Effector memory CD8-positive, alpha-beta T cell (primary cell): ENCODE data around the gene TRAPPC3.

ENCODE experiments used
- ATAC-seq: fragments of 150-1000 bp; cut with Tn5 transposase; replicated peaks from 2 replicates; pipeline ENCODE4 v1.10.0; 2021; ENCODE audit warnings: mild to moderate bottlenecking, moderate library complexity
- DNase-seq, 3 experiments: peaks; one replicate each; pipeline ENCODE4 v3.0.0; 2021
- H3K27ac Mint-ChIP-seq, 2 donors: one replicate each; pipeline ENCODE4 v1.8.0; 2022; ENCODE audit warnings: mild to moderate bottlenecking in 2 of 2, mixed read lengths in 2 of 2, moderate library complexity in 2 of 2
- H3K27me3 Mint-ChIP-seq, 2 donors: one replicate each; pipeline ENCODE4 v1.8.0; 2022; ENCODE audit warnings: mixed read lengths in 2 of 2
- H3K36me3 Mint-ChIP-seq: one replicate; pipeline ENCODE4 v1.8.0; 2022; ENCODE audit warnings: mild to moderate bottlenecking, moderate library complexity, mixed read lengths; ENCODE audit not compliant: insufficient read depth
- H3K4me1 Mint-ChIP-seq, 2 donors: one replicate each; pipeline ENCODE4 v1.8.0; 2022; ENCODE audit warnings: low read depth in 2 of 2, mixed read lengths in 2 of 2
- H3K4me3 Mint-ChIP-seq, 2 donors: one replicate each; pipeline ENCODE4 v1.8.0; 2022; ENCODE audit warnings: mild to moderate bottlenecking in 2 of 2, mixed read lengths in 2 of 2, moderate library complexity in 2 of 2
- H3K9me3 Mint-ChIP-seq, 2 donors: one replicate each; pipeline ENCODE4 v1.8.0; 2022; ENCODE audit warnings: mixed read lengths in 2 of 2

Gene TRAPPC3

DNA sequence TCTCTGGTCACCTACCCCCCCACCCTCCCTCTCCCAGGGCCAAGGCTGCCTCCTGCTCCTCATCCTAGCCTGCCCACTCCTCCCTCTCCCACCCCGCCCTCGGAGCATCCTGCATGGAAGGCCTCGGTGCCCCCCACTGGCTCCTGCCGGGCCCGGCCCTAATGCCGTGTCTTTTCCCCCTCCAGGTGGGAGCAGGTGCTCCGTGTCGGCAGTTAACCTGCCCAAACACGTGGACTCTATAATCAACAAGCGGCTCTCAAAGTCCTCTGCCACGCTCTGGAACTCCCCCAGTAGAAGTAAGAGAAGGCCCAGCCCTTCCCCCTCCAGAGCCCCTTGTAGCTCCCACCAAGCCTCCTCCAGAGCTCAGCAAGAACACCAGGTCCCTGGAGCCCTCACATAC, 25.4 kb upstream of the TRAPPC3 start:
- Mint-ChIP-seq H3K36me3 (peaks cover 75% of the 10 kb centered on the region), H3K4me3 (no peak overlapping the region)
- no peak for ATAC-seq

DNA sequence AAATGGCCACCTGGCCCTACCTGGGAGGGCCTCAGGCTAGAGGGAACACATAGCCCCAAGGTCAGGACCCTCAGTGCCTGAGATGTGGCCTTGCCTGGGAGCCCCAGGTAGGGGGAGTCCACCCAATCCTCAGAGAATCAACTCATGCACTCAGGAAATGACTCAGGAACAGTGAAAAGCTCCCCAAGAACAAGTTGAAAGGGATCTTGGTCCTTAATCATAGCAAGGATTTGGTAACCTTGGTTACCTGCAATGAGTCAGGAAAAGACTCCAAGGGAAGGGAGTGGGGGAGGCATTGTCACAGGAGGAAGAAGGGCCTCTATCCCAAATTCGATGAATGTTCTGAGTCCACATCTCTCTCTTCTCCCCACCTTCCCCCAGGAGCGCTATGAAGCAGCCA, 23.7 kb upstream of the TRAPPC3 start:
- Mint-ChIP-seq H3K4me1 (peaks cover 19 to 23% of the 10 kb centered on the region in 2 donors), H3K9me3 (no peaks in the 10 kb centered on the region), H3K27ac (peak overlapping the region in 1 of 2 donors; percentile 41), H3K36me3 (peaks cover 70% of the 10 kb centered on the region), H3K27me3 (no peaks in the 10 kb centered on the region), H3K4me3 (no peak overlapping the region)
- DNase-seq (no peak), ATAC-seq (no peak)

More for the DNA sequence above, 25.4 kb upstream of the TRAPPC3 start:
- H3K9me3 Mint-ChIP-seq = no peaks in the 10 kb centered on the region
- H3K27me3 Mint-ChIP-seq = no peaks in the 10 kb centered on the region
- peak overlapping the region; percentile 19 to 83 for H3K27ac Mint-ChIP-seq
- DNase-seq = no peak
- peaks cover 12 to 15% of the 10 kb centered on the region in 2 donors for H3K4me1 Mint-ChIP-seq

DNA sequence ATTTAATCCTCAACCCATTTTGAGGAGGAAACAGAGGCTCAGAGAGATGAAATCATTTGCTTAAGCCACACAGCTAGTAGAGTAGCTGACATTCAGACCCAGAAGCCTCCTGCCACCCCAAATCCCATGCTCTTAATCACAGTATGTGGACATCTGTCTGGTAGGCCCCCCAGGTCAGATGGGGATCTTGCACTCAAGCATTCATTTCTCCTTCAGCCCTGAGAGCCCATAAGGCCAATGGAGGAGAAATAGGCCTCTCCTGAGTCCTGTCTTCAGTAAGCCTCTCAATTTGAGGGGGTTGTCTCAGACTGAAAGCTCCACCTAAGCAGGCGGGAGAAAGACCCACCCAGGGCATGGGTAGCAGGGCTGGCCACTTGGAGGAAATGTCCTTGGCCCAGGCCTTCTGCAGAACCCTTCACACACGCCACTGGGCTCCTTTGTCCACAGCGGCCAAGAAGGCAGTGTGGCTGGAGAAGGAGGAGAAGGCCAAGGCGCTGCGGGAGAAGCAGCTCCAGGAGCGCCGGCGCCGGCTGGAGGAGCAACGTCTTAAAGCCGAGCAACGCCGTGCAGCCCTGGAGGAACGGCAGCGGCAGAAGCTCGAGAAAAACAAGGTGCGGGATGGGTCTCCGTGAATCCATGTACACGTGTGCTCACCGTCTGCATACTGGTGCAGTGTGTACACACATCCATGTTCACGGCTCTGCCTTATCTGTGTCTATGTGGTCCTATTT, 22.9 kb upstream of the TRAPPC3 start:
- no peak for ATAC-seq
- no peaks in the 10 kb centered on the region for H3K27me3 Mint-ChIP-seq
- H3K4me3 Mint-ChIP-seq = no peak overlapping the region
- no peak for DNase-seq
- H3K36me3 Mint-ChIP-seq = peaks cover 71% of the 10 kb centered on the region
- H3K27ac Mint-ChIP-seq = no peak overlapping the region
- H3K9me3 Mint-ChIP-seq = no peaks in the 10 kb centered on the region
- peaks cover 20 to 23% of the 10 kb centered on the region in 2 donors for H3K4me1 Mint-ChIP-seq

DNA sequence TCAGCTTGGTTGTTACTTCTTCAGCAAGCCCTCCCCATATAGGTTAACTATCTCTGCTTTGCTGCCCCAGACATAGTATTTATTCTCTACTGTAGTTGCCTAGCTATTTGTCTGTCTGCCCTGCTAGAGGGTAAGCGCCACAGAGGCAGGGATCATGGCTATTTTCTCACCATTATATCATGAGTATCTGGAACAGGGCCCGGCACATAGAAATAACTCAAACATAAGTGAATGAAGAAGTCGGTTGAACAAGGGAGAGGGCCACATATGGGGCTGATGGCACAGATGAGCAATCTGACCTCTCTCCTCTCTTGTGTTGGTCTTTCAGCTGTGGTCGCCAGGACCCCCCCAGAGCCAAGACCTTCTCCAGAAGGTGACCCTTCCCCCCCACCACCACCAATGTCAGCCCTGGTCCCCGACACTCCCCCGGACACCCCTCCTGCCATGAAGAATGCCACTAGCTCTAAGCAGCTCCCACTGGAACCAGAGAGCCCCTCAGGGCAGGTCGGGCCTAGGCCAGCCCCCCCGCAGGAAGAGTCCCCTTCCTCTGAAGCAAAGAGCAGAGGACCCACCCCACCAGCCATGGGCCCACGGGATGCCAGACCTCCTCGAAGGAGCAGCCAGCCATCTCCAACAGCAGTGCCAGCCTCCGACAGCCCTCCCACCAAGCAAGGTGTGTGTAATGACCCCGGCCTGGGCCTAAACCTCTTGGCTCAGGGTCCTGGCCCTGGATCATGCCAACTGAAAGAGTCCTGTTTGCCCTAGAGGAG, 21.5 kb upstream of the TRAPPC3 start:
- Mint-ChIP-seq H3K27me3 (no peaks in the 10 kb centered on the region), H3K36me3 (peaks cover 71% of the 10 kb centered on the region), H3K4me1 (peaks cover 32 to 36% of the 10 kb centered on the region in 2 donors), H3K9me3 (no peaks in the 10 kb centered on the region), H3K27ac (peak overlapping the region in 1 of 2 donors; percentile 74), H3K4me3 (no peak overlapping the region)
- DNase-seq (no peak), ATAC-seq (no peak)

DNA sequence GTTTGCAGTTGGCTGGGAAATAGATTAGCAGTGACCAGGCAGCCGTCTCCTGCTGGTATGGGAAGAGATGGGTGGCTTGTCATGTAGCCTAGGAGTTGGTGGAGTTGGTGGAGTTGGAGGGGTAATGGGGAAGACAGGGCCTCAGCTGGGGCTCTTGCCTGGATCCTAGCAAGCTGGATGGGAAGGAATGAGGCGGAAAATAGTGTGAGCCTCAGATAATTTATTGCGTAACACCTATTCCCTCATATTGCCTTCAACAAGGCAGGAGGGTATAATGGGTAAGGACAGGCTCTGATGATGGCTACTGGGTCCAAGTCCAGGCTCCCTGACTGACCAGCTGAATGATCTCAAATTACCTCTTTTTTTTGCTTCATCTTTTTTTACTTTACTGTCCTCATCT, 19.2 kb upstream of the TRAPPC3 start:
- H3K36me3 Mint-ChIP-seq = peaks cover 62% of the 10 kb centered on the region
- peak overlapping the region in 1 of 2 donors; percentile 15 for H3K4me3 Mint-ChIP-seq
- H3K9me3 Mint-ChIP-seq = no peaks in the 10 kb centered on the region
- peak overlapping the region; percentile 85 to 89 for H3K27ac Mint-ChIP-seq
- DNase-seq = no peak
- ATAC-seq = no peak
- H3K4me1 Mint-ChIP-seq = peaks cover 34 to 40% of the 10 kb centered on the region in 2 donors
- no peaks in the 10 kb centered on the region for H3K27me3 Mint-ChIP-seq

DNA sequence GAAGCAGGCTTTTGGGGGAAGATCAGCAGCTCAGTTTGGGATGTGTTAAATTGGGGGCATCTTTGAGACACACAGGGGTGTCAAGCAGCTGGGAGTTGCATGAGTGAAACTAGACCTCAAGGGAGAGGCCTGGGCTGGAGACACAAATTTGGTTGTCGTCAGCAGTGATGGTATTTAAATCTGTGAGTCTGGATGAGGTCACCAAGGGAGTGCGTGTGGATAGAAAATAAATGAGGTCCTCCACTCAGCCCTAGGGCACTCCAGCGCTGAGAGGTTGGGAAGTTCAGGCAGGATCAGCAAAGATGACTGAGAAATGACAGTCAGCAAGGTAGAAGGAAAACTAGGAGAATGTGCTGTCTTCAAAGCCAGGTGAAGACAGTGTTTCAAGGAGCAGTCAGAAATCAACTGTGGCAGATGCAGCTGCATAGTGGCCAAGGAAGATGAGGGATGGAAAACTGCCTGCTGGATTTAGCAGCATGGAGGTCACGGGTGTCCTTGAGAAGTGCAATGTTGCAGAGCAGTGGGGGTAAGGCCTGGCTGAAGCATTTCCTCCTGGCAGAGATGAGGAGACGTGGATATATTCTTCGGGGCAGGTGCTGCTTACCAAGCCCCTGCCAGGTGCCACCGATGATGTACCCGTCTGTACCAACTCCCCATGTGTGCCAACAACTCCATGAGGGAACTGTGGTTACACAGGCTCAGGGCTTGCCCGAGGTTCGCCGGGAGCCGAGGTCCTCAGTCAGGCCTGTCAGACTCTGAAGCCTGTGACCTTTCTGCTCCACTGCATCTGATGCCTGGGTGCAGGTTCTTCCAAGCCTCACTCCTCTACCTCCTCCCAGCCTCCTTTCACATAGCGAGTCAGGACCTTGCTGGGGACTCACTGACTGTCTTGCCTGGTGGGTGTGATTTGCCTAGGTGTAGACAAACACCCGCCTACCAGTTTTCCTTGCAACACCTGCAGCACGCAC, 17.9 kb upstream of the TRAPPC3 start:
- DNase-seq (no peak), ATAC-seq (no peak)
- Mint-ChIP-seq H3K36me3 (peaks cover 59% of the 10 kb centered on the region), H3K9me3 (no peaks in the 10 kb centered on the region), H3K4me1 (peaks cover 40 to 52% of the 10 kb centered on the region in 2 donors), H3K27ac (peak overlapping the region; percentile 23 to 89), H3K27me3 (no peaks in the 10 kb centered on the region), H3K4me3 (peak overlapping the region in 1 of 2 donors; percentile 2)

DNA sequence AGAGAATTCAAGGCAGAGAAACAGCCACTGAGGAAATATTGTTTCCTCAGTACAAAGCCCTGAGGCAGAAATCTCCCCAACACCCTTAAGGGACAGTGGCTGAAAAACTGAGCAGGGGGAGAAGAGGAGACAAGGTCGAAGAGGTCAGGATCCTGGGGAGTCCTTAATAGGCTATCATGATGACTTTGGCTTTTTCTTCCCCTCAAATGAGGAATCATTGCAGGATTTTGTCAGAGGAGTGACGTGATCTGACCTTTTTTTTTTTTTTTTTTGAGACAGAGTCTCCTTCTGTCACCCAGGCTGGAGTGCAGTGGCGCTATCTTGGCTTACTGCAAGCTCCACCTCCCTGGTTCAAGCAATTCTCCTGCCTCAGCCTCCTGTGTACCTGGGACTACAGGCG, 16.9 kb upstream of the TRAPPC3 start:
- ATAC-seq (no peak), DNase-seq (no peak)
- peaks cover 51 to 60% of the 10 kb centered on the region in 2 donors for H3K4me1 Mint-ChIP-seq
- H3K4me3 Mint-ChIP-seq = no peak overlapping the region
- H3K9me3 Mint-ChIP-seq = no peaks in the 10 kb centered on the region
- H3K36me3 Mint-ChIP-seq = peaks cover 56% of the 10 kb centered on the region
- H3K27ac Mint-ChIP-seq = peak overlapping the region; percentile 45 to 57
- no peaks in the 10 kb centered on the region for H3K27me3 Mint-ChIP-seq

DNA sequence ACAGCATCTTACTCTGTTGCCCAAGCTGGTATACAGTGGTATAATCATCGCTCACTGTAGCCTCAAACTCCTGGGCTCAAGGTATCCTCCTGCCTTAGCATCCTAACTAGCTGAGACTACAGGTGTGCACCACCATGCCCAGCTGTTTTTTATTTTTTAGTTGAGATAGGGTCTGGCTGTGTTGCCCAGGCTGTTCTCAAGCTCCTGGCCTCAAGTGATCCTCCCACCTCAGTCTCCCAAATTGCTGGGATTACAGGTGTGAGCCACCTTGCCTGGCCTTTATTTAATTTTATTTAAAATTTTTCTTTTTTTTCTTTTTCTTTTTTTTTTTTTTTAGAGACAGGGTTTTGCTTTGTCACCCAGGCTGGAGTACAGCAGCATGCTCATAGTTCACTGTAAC, 15.9 kb upstream of the TRAPPC3 start:
- Mint-ChIP-seq H3K9me3 (no peaks in the 10 kb centered on the region), H3K4me1 (peaks cover 54 to 64% of the 10 kb centered on the region in 2 donors), H3K4me3 (no peak overlapping the region), H3K27ac (peak overlapping the region; percentile 1 to 45), H3K36me3 (peaks cover 47% of the 10 kb centered on the region), H3K27me3 (no peaks in the 10 kb centered on the region)
- DNase-seq (no peak), ATAC-seq (no peak)

DNA sequence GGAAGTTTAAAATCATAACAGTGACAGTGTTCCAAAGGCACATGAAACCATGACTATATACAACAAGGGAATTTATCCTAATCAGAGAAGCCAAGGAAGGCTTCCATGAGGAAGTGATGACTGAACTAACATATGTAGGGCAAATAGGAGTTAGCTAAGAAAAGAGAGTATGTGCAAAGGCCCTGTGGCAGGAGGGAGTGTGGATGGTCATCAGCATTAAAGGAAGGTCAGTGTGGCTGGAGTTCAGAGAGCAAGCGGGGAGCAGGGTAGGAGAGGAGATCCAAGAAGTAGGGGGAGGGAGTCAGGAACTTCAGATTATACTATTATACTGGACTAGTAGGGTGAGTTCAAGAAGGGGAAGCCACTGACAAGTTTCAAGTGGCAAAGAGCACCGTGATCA, 15.1 kb upstream of the TRAPPC3 start:
- Mint-ChIP-seq H3K9me3 (no peaks in the 10 kb centered on the region), H3K36me3 (peaks cover 42% of the 10 kb centered on the region), H3K4me1 (peaks cover 60 to 69% of the 10 kb centered on the region in 2 donors), H3K27ac (peak overlapping the region; percentile 1 to 5), H3K27me3 (no peaks in the 10 kb centered on the region), H3K4me3 (no peak overlapping the region)
- DNase-seq (no peak), ATAC-seq (no peak)

DNA sequence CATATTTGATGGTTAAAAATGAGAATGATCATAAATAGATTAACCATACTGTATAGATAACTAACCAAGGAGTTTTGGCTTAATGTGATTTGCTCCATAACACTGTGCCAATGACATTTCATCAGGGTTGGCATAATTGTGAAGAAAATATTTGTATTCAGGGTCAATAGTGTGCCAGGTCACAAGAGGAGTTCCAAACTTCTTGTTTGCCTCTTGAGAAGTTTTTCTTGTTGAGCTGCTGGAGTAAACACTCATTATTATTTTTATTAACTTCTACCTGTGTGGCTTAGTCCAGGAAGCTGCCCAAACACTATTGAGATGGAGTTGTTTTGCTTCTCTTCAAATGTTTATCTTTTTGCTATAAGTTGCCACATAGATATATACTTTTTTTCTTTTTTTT, 14.1 kb upstream of the TRAPPC3 start:
- H3K9me3 Mint-ChIP-seq = no peaks in the 10 kb centered on the region
- H3K27ac Mint-ChIP-seq = peak overlapping the region; percentile 97 to 99
- DNase-seq (no peak), ATAC-seq (no peak)
- H3K4me3 Mint-ChIP-seq = peak overlapping the region; percentile 29 to 82
- H3K36me3 Mint-ChIP-seq = peaks cover 42% of the 10 kb centered on the region
- H3K27me3 Mint-ChIP-seq = no peaks in the 10 kb centered on the region
- H3K4me1 Mint-ChIP-seq = peaks cover 61 to 70% of the 10 kb centered on the region in 2 donors

DNA sequence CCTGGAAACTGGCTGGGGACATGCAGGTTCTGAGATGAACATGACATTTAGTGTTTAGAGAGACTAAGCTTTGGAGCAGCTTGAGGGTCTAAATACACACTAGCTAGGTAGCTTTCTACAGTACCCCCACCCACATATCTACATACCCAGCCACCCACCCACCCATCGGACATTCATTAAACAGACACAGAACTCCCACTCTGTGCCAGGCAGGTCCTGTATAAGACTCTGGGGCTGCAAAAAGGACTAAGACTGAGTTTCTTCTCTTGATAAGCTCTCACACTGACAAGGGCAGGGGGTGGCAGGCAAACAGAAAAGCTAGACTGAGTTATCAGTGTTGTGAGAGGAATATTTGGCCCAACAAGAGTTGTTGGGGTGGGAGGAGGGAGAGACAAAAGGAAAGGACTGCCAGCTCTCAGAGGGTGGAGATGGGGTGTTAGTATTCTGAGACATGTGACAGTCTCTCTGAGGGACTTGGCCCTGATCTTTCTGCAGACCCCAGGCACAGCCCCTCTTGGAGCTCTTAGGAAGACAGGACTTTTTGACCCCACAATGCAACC, 13.5 kb upstream of the TRAPPC3 start:
- peaks cover 38% of the 10 kb centered on the region for H3K36me3 Mint-ChIP-seq
- H3K27ac Mint-ChIP-seq = peak overlapping the region; percentile 97 to 99
- no peak for ATAC-seq
- H3K4me1 Mint-ChIP-seq = peaks cover 65 to 74% of the 10 kb centered on the region in 2 donors
- no peaks in the 10 kb centered on the region for H3K27me3 Mint-ChIP-seq
- DNase-seq = no peak
- no peaks in the 10 kb centered on the region for H3K9me3 Mint-ChIP-seq
- H3K4me3 Mint-ChIP-seq = peak overlapping the region; percentile 82

DNA sequence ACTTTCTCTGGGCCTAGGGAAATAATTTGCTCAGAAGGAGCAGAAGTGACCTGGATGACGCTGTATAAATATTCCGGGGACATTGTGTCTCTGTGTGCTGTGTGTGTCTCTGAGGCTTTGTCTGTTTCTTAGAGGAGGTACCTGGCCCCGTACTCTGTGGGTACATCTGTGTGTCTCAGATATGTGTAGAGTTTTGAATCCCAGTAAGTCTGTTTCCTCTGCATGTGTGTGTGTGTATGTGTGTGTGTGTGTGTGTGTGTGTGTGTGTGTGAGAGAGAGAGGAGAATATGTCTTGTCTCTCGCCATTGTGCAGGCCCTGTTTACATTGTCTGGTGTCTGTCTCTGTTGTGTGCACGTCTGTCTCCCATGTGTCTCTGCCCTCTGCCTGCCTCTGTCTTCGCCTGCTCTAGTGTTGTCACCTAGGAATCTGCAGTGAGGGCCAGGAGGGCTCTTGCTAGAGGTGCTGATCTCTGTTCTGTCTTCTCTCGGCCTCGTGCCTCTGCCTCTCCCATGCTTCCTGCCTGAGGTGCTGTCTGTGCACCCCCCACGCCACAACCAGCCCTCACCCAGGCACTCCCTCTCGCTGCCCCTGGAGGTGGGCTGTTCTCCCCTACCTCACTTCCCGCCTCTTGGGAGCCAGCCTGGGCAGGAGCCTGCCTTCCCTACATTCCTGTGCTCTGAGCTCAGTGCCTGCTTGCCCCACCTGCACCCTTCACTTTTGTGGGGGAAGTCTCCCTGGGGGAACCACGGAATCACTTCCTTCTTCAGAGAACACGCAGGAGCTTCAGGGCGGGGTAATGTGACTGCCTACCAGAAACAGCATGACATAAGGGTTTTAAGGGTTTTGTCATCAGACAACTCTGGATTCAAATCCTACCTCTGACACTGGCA, 12.6 kb upstream of the TRAPPC3 start:
- no peaks in the 10 kb centered on the region for H3K27me3 Mint-ChIP-seq
- H3K36me3 Mint-ChIP-seq = peaks cover 37% of the 10 kb centered on the region
- peak; percentile 64 for ATAC-seq
- peaks cover 67 to 77% of the 10 kb centered on the region in 2 donors for H3K4me1 Mint-ChIP-seq
- no peaks in the 10 kb centered on the region for H3K9me3 Mint-ChIP-seq
- peak overlapping the region; percentile 97 to 99 for H3K27ac Mint-ChIP-seq
- H3K4me3 Mint-ChIP-seq = peak overlapping the region; percentile 82
- DNase-seq = peak; percentile 30 to 51 (median 41)
